Fibroblast of villous mesenchyme (primary cell): ENCODE data around the gene KCND3. TPM values are rescaled to one million over a fixed set of nuclear protein-coding genes. Genes with fewer than 3 reads are reported as not detected.

ENCODE experiments used
- DNase-seq: peaks from one replicate; pipeline ENCODE4 v3.0.0-alpha.2; 2010; ENCODE audit warnings: low read depth
- H3K4me3 ChIP-seq: 2 replicates; pipeline ENCODE4 v1.5.1; 2011; ENCODE audit warnings: low read depth, mild to moderate bottlenecking, low read length
- CTCF ChIP-seq: IDR thresholded peaks from 2 replicates; pipeline ENCODE4 v1.5.1; 2012; ENCODE audit warnings: low read depth, mild to moderate bottlenecking, low read length; ENCODE audit not compliant: insufficient read depth
- total RNA-seq: library from RNA; depleted of rRNA; stranded (reverse); fragments of >200 nt; gene quantifications from 2 replicates; pipeline ENCODE4 v1.2.3, GENCODE V29; 2012

Gene KCND3
- total RNA-seq, 1 donor = 1.7 TPM

DNA sequence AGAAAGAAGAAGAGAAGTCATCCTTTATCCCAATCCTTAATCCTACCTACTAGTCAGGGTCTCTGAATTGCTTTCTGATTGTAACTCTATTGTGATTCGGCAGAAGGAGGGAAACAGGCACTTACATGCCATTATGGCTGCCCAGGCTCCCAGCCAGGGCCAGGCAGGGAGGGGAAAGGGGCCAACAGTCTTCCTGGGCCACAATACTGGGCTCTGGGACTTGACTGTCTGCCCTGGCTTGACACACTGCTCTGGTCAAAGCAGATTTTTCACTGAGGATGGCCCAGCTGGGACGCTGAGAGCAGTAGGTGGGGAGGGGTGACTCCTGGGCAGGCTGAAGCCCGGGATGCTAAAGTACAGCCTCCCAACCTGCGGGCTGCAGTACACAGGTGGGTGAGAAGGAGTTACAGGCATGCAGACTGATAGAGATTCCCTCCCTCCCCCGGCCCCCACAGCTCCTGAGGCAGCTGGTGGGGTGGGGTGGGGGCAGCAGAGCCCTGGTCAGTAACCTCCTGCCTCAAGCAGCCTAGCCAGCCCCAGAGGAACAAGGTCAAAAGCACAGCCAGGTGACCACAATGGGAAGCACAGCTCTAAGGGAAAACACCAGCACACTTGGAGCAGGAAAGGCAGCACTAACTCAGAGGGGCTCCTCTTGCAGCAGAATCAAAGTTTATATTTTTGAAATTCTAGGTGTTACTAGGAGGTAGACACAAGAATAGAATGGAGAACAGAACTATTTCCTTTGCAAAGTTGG is 25.3 kb downstream of the KCND3 start:
- no peak for TF ChIP-seq CTCF
- no peak overlapping the region for H3K4me3 ChIP-seq
- DNase-seq = no peak

GRCh38 chr1:111961773-111962565 is 27.5 kb downstream of the KCND3 start:
- H3K4me3 ChIP-seq = no peak overlapping the region
- no peak for DNase-seq
- TF ChIP-seq CTCF = no peak

GRCh38 chr1:111961016-111961415 is 28.5 kb downstream of the KCND3 start:
- no peak for DNase-seq
- no peak for TF ChIP-seq CTCF
- no peak overlapping the region for H3K4me3 ChIP-seq

DNA sequence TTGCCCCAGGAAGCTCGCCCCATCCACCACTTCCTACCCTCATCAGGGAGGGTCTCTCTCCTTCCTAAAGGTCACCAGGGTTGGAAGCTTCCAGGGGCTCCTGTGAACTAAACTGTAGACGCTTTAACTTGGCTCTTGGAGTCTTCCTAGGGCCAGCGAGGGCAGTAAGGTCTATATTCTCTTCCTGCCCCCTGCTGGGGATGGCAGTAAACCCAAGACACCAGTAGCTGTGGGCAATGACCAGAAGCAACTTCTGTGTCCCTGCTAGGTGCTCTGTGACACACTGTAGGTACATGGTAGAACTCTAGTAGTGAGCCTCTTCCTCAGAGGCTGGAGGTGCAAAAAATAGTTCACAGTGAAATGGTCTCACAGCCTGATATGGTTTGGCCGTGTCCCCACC is 30.0 kb downstream of the KCND3 start:
- DNase-seq = no peak
- no peak for TF ChIP-seq CTCF
- H3K4me3 ChIP-seq = no peak overlapping the region

- H3K4me3 ChIP-seq = no peak overlapping the region
- no peak for TF ChIP-seq CTCF
- DNase-seq = no peak
Observed at GRCh38 chr1:111958851-111959250, 30.6 kb downstream of the KCND3 start.

DNA sequence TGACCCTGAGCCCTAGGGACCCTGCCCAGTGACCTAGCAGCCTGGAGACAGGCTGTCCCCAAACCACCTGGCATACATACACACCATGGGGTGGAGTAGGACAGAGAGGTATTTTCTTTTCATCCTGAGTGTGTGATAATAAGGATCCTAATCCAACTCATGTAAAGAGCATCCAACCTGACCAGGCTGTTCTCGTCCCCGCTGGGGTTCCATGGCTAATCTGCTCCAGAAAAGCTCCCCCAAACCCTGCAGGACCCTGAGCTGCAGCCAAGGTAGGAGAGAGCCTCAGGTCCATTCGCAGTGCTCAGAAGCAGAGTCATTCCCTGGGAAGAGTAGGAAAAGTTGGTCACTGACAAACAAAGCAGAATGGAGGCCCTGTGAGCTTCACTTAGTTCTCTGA is 31.4 kb downstream of the KCND3 start:
- no peak overlapping the region for H3K4me3 ChIP-seq
- no peak for TF ChIP-seq CTCF
- no peak for DNase-seq
